Endothelial cell of umbilical vein (primary cell): Measurements from ENCODE around the gene SRP9. TPM values are rescaled to one million over a fixed set of nuclear protein-coding genes. Genes with fewer than 3 reads are reported as not detected.

Experiments
- BruUV-seq: library from RNA; stranded (reverse); fragments of 400-500 nt; replicated peaks from 2 replicates; lab custom pipeline; 2021; lab: Mats Ljungman, UMichigan
- CTCF ChIA-PET: fragments of 300-600, 350-600 bp; sonication (Branson Sonifier 250); formaldehyde crosslinking; loops from one replicate; lab custom pipeline; 2021; ENCODE audit warnings: antibody characterized with exemption, inconsistent platforms; lab: Charles Lee
- POLR2A ChIA-PET: fragments of 300-600, 350-600 bp; sonication (Branson Sonifier 250); formaldehyde crosslinking; loops from one replicate; lab custom pipeline; 2021; ENCODE audit warnings: antibody characterized with exemption, inconsistent platforms; lab: Charles Lee
- DNase-seq: peaks from one replicate; pipeline ENCODE4 v3.0.0-alpha.2; 2011; ENCODE audit warnings: low read depth, low spot score
- FAIRE-seq: peaks from 2 replicates; lab custom pipeline; 2011; peaks lifted over from hg19 to GRCh38; lab: Jason Lieb, UNC
- H2AFZ ChIP-seq: 2 replicates; pipeline ENCODE4 v1.6.0; 2012; ENCODE audit warnings: low read depth, low read length, control low read depth, inconsistent platforms
- H3K27ac ChIP-seq: 2 replicates; pipeline ENCODE4 v1.5.1; 2011; ENCODE audit warnings: low read depth, mild to moderate bottlenecking, control low read depth, low read length, moderate library complexity; ENCODE audit not compliant: insufficient read depth
- H3K27me3 ChIP-seq, 2 experiments: 2 replicates each; pipeline versions ENCODE4 v1.6.0 to v1.6.1; 2011; ENCODE audit warnings: low read length in 2 of 2, mixed read lengths in 1 of 2; ENCODE audit not compliant: control insufficient read depth in 2 of 2, insufficient read depth in 2 of 2
- H3K36me3 ChIP-seq, 2 experiments: 2 replicates in 1 of 2; 3 replicates in 1 of 2; pipeline ENCODE4 v1.5.1; 2011; ENCODE audit warnings: low read length in 2 of 2, mild to moderate bottlenecking in 1 of 2, moderate library complexity in 1 of 2; ENCODE audit not compliant: control insufficient read depth in 2 of 2, insufficient read depth in 2 of 2; ENCODE audit errors: extremely low read depth in 1 of 2
- H3K4me1 ChIP-seq: 3 replicates; pipeline ENCODE4 v1.5.1; 2011; ENCODE audit warnings: mild to moderate bottlenecking, low read length; ENCODE audit not compliant: control insufficient read depth, insufficient read depth; ENCODE audit errors: extremely low read depth
- H3K4me2 ChIP-seq: 2 replicates; pipeline ENCODE4 v1.6.1; 2011; ENCODE audit warnings: low read length, control low read depth, mixed read lengths; ENCODE audit not compliant: insufficient read depth
- H3K4me3 ChIP-seq, 3 experiments: fragments of 200-600 bp in 1 of 3; sonication (generic), shearing (Covaris generic) in 1 of 3; replicated peaks in 1 of 3; 2 replicates each; pipeline ENCODE4 v1.5.1; 2011 to 2016; ENCODE audit warnings: control low read depth in 3 of 3, low read length in 3 of 3, mild to moderate bottlenecking in 2 of 3, inconsistent platforms in 1 of 3, low read depth in 1 of 3, moderate library complexity in 1 of 3; ENCODE audit not compliant: insufficient read depth in 1 of 3
- H3K79me2 ChIP-seq: 2 replicates; pipeline ENCODE4 v1.6.0; 2012; ENCODE audit warnings: low read length, inconsistent platforms; ENCODE audit not compliant: control insufficient read depth, insufficient read depth
- H3K9ac ChIP-seq: replicated peaks from 2 replicates; pipeline ENCODE3; 2011; ENCODE audit warnings: low read length, control low read depth; ENCODE audit not compliant: insufficient read depth; ENCODE audit errors: extremely low read depth
- H3K9me1 ChIP-seq: replicated peaks from 3 replicates; pipeline ENCODE4 v1.6.0; 2011; ENCODE audit warnings: mild to moderate bottlenecking, low read length; ENCODE audit not compliant: control insufficient read depth, insufficient read depth; ENCODE audit errors: extremely low read depth
- H3K9me3 ChIP-seq: replicated peaks from 2 replicates; pipeline ENCODE4 v1.5.1; 2012; ENCODE audit warnings: low read length, inconsistent platforms; ENCODE audit not compliant: control insufficient read depth, insufficient read depth
- H4K20me1 ChIP-seq: replicated peaks from 2 replicates; pipeline ENCODE3; 2011; ENCODE audit warnings: mild to moderate bottlenecking, low read length; ENCODE audit not compliant: control insufficient read depth, insufficient read depth; ENCODE audit errors: extremely low read depth
- CTCF ChIP-seq, 2 donors: IDR thresholded peaks; 1 replicate in 1 of 2; 2 replicates in 1 of 2; pipeline ENCODE4 v1.5.1; 2011; ENCODE audit warnings: low read length in 2 of 2, mild to moderate bottlenecking in 2 of 2, moderate library complexity in 2 of 2, control low read depth in 1 of 2, inconsistent platforms in 1 of 2, low read depth in 1 of 2; ENCODE audit not compliant: insufficient read depth in 1 of 2; ENCODE audit errors: extremely low read depth in 1 of 2
- EZH2 ChIP-seq: IDR thresholded peaks from 2 replicates; pipeline ENCODE4 v1.6.1; 2012; ENCODE audit warnings: borderline replicate concordance, low read depth, mild to moderate bottlenecking, moderate library complexity, low read length, inconsistent platforms; ENCODE audit not compliant: severe bottlenecking
- FOS ChIP-seq: IDR thresholded peaks from 2 replicates; pipeline ENCODE4 v1.6.1; 2011; ENCODE audit warnings: mild to moderate bottlenecking, low read length, moderate library complexity, borderline replicate concordance; ENCODE audit not compliant: insufficient read depth
- GATA2 ChIP-seq: IDR thresholded peaks from 2 replicates; pipeline ENCODE4 v1.7.0; 2011; ENCODE audit warnings: low read depth, mild to moderate bottlenecking, moderate library complexity, mixed read lengths, low read length; ENCODE audit not compliant: insufficient read length, insufficient read depth
- JUN ChIP-seq: IDR thresholded peaks from 2 replicates; pipeline ENCODE4 v1.6.1; 2011; ENCODE audit warnings: borderline replicate concordance, low read depth; ENCODE audit not compliant: insufficient read length, insufficient read depth
- MYC ChIP-seq: IDR thresholded peaks from one replicate; pipeline ENCODE4 v1.6.1; 2011; ENCODE audit warnings: mild to moderate bottlenecking, low read depth, low read length
- POLR2A ChIP-seq: IDR thresholded peaks from 2 replicates; pipeline ENCODE4 v1.6.1; 2012; ENCODE audit warnings: low read depth, mild to moderate bottlenecking, control low read depth, low read length
- POLR2AphosphoS5 ChIP-seq: IDR thresholded peaks from 2 replicates; pipeline ENCODE4 v1.6.1; 2012; ENCODE audit warnings: low read depth, mild to moderate bottlenecking, control low read depth, low read length, moderate library complexity; ENCODE audit not compliant: insufficient read depth
- dilution Hi-C: fragments of 300-500 bp; cut with MboI; formaldehyde crosslinking; loops from one replicate; pipeline ENCODE4 v1.15.0; 2019; ENCODE audit warnings: low sequenced_read_pairs; ENCODE audit not compliant: extremely low pct_ligation_motif_present
- intact Hi-C: fragments of 100-400 bp; cut with micrococcal nuclease; formaldehyde crosslinking; loops from one replicate; pipeline ENCODE4 v1.10.0; 2022
- polyA plus RNA-seq, 4 experiments: library from polyadenylated mRNA; depleted of rRNA in 3 of 4; stranded (reverse) in 3 of 4; unstranded in 1 of 4; fragments of >200 nt; gene quantifications; 2 replicates each; pipeline versions ENCODE4 v1.2.1 to v1.2.3, GENCODE V29; 2011 to 2012; ENCODE audit warnings: missing spikeins in 1 of 4
- total RNA-seq: library from RNA; stranded (reverse); gene quantifications from 2 replicates; pipeline ENCODE4 v1.2.3, GENCODE V29; 2021

SRP9 gene
- total and polyA plus RNA-seq, 2 donors (not counting 3 experiments of a cell fraction or from before 2014, with no cell fraction given), result 283 to 384 TPM

- intact Hi-C loops (no loop called here), dilution Hi-C loops (no loop called here)
- ChIA-PET CTCF (interaction anchor here (1.0 to 5.4 kb wide), 3 partner anchors 15 to 25 kb away, joined by 4 to 18 read pairs (median 4); no protein-coding TSS in a partner anchor), POLR2A (interaction anchor here (0.7 kb wide), 1 partner anchor 18 kb away, joined by 3 read pairs; no protein-coding TSS in a partner anchor)
- BruUV-seq, result no TSS peak
- H3K4me2 ChIP-seq, result no peak overlapping the region
- peaks cover 7% of the 10 kb centered on the region for H3K4me1 ChIP-seq
- H4K20me1 ChIP-seq, result no peaks in the 10 kb centered on the region
- H3K9ac ChIP-seq, result no peak overlapping the region
- no peaks in the 10 kb centered on the region for H3K9me1 ChIP-seq
- no peaks in the 10 kb centered on the region for H3K36me3 ChIP-seq
- no peaks in the 10 kb centered on the region for H3K79me2 ChIP-seq
- FAIRE-seq (no peak), DNase-seq (no peak)
- H3K27ac ChIP-seq, result no peak overlapping the region
- no peaks in the 10 kb centered on the region for H3K27me3 ChIP-seq
- no peak for TF ChIP-seq POLR2AphosphoS5
- no peak for TF ChIP-seq GATA2
- TF ChIP-seq EZH2, result no peak
- no peak for TF ChIP-seq POLR2A
- no peak for TF ChIP-seq FOS
- TF ChIP-seq CTCF (IDR thresholded peaks at IDR 0.05; ENCODE audit: extremely low read depth in 1 of 2, insufficient read depth in 1 of 2, low read depth in 1 of 2, low read length in 2 of 2), result no peak
- TF ChIP-seq MYC, result no peak
- no peak for TF ChIP-seq JUN
- no peaks in the 10 kb centered on the region for H3K9me3 ChIP-seq
- H3K4me3 ChIP-seq, result no peak overlapping the region
- no peak overlapping the region for H2AFZ ChIP-seq
Observed at GRCh38 chr1:225749706-225750105, 27.9 kb upstream of the SRP9 start.
